Measurements from ENCODE around the gene NTHL1. TPM values are rescaled to one million over a fixed set of nuclear protein-coding genes. Genes with fewer than 3 reads are reported as not detected.

NTHL1 gene
- total and polyA plus RNA-seq, 10 of the 15 experiments (the other 5 are each of a cell fraction or from before 2014, with no cell fraction given) = 0.85 to 54.7 (median 39.0) TPM

GRCh38 chr16:1993731-1994131, 53.9 kb downstream of the NTHL1 start:
- DNase-seq (ENCODE audit: low read depth, low spot score) (no peak), FAIRE-seq (peak; percentile 23), ATAC-seq (no peak)
- H3K4me1 ChIP-seq (ENCODE audit: control insufficient read depth, insufficient read depth, low read length) = peaks cover 26% of the 10 kb centered on the region
- no peaks in the 10 kb centered on the region for H3K79me2 ChIP-seq (ENCODE audit: control insufficient read depth, insufficient read depth, low read length)
- H3K9ac ChIP-seq (ENCODE audit: control insufficient read depth, insufficient read depth, low read length) = no peak overlapping the region
- ChIA-PET CTCF (interaction anchor here (6.5 kb wide), 1 partner anchor 10 kb away, joined by 54 read pairs; no protein-coding TSS in a partner anchor), SMC1A (ENCODE audit: uncharacterized antibody, unreplicated experiment) (no interaction called here), RAD21 (ENCODE audit: unreplicated experiment) (no interaction called here), POLR2A (interaction anchor here (0.5 to 2.7 kb wide), 2 partner anchors 10 to 256 kb away, joined by 10 read pairs; no protein-coding TSS in a partner anchor)
- intact Hi-C loops (cut with micrococcal nuclease; ENCODE audit: unreplicated experiment) = no loop called here
- 0% methylated on average over 2 of the region's 2 CpGs for WGBS (ENCODE audit: insufficient coverage, insufficient replicate concordance, low lambda C conversion rate, missing lambda C conversion rate)
- H3K4me2 ChIP-seq (ENCODE audit: control insufficient read depth, insufficient read depth) = no peak overlapping the region
- H4K20me1 ChIP-seq (ENCODE audit: control insufficient read depth, insufficient read depth) = no peaks in the 10 kb centered on the region
- TF ChIP-seq, protein P1, sequence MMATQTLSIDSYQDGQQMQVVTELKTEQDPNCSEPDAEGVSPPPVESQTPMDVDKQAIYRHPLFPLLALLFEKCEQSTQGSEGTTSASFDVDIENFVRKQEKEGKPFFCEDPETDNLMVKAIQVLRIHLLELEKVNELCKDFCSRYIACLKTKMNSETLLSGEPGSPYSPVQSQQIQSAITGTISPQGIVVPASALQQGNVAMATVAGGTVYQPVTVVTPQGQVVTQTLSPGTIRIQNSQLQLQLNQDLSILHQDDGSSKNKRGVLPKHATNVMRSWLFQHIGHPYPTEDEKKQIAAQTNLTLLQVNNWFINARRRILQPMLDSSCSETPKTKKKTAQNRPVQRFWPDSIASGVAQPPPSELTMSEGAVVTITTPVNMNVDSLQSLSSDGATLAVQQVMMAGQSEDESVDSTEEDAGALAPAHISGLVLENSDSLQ (IDR thresholded peaks at IDR 0.05) = peak; percentile 83
- TF ChIP-seq, protein P2, sequence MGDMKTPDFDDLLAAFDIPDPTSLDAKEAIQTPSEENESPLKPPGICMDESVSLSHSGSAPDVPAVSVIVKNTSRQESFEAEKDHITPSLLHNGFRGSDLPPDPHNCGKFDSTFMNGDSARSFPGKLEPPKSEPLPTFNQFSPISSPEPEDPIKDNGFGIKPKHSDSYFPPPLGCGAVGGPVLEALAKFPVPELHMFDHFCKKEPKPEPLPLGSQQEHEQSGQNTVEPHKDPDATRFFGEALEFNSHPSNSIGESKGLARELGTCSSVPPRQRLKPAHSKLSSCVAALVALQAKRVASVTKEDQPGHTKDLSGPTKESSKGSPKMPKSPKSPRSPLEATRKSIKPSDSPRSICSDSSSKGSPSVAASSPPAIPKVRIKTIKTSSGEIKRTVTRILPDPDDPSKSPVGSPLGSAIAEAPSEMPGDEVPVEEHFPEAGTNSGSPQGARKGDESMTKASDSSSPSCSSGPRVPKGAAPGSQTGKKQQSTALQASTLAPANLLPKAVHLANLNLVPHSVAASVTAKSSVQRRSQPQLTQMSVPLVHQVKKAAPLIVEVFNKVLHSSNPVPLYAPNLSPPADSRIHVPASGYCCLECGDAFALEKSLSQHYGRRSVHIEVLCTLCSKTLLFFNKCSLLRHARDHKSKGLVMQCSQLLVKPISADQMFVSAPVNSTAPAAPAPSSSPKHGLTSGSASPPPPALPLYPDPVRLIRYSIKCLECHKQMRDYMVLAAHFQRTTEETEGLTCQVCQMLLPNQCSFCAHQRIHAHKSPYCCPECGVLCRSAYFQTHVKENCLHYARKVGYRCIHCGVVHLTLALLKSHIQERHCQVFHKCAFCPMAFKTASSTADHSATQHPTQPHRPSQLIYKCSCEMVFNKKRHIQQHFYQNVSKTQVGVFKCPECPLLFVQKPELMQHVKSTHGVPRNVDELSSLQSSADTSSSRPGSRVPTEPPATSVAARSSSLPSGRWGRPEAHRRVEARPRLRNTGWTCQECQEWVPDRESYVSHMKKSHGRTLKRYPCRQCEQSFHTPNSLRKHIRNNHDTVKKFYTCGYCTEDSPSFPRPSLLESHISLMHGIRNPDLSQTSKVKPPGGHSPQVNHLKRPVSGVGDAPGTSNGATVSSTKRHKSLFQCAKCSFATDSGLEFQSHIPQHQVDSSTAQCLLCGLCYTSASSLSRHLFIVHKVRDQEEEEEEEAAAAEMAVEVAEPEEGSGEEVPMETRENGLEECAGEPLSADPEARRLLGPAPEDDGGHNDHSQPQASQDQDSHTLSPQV (IDR thresholded peaks at IDR 0.05) = no peak
- H3K27ac ChIP-seq (ENCODE audit: control insufficient read depth, insufficient read depth) = no peak overlapping the region
- no peaks in the 10 kb centered on the region for H3K27me3 ChIP-seq (replicated peaks in 1 of 2; ENCODE audit: control insufficient read depth in 2 of 2, insufficient read depth in 2 of 2, low read length in 1 of 2)
- H3K4me3 ChIP-seq = no peak overlapping the region
- no peak overlapping the region for H2AFZ ChIP-seq (ENCODE audit: control insufficient read depth, low read depth, low read length)
- BruUV-seq (replicated peaks) = no TSS peak
- peaks cover 1% of the 10 kb centered on the region; the same call in 1 of the 3 replicates for H3K9me3 ChIP-seq (replicated peaks; ENCODE audit: control insufficient read depth, insufficient read depth, low read length)
- in situ Hi-C loops (cut with MboI) = no loop called here
- H3K36me3 ChIP-seq (ENCODE audit: control insufficient read depth in 2 of 2, insufficient read depth in 2 of 2, low read length in 1 of 2) = peaks cover 3 to 4% of the 10 kb centered on the region in 2 experiments; a peak in 3 of 4 replicates
